ENCODE results near the gene KRAS. TPM values are rescaled to one million over a fixed set of nuclear protein-coding genes. Genes with fewer than 3 reads are reported as not detected.

KRAS gene
- total and polyA plus RNA-seq, 2 of the 4 experiments (the other 2 are of a cell fraction) = 9.3 to 10.7 TPM

- TF ChIP-seq POLR2A (IDR thresholded peaks at IDR 0.05; ENCODE audit: low read depth, low read length) (no peak), ELK1 (IDR thresholded peaks at IDR 0.05; ENCODE audit: borderline replicate concordance, low read depth, low read length) (no peak), RCOR1 (IDR thresholded peaks at IDR 0.05; ENCODE audit: insufficient replicate concordance, low read length) (no peak), CHD1 (IDR thresholded peaks at IDR 0.05; ENCODE audit: low read depth, low read length) (no peak), BHLHE40 (IDR thresholded peaks at IDR 0.05; ENCODE audit: low read depth, low read length) (no peak), RAD21 (IDR thresholded peaks at IDR 0.05; ENCODE audit: low read length) (no peak), FOS (IDR thresholded peaks at IDR 0.05; ENCODE audit: low read depth, low read length) (no peak), NFE2L2 (IDR thresholded peaks at IDR 0.05; ENCODE audit: low read depth, low read length) (no peak), MAZ (IDR thresholded peaks at IDR 0.05; ENCODE audit: borderline replicate concordance, low read depth, low read length) (no peak), MAFK (IDR thresholded peaks at IDR 0.05; ENCODE audit: low read depth, low read length) (no peak)
Observed at GRCh38 chr12:25286837-25287236, 36.1 kb upstream of the KRAS start.

More at GRCh38 chr12:25286837-25287236, 36.1 kb upstream of the KRAS start:
- H3K9me3 ChIP-seq (ENCODE audit: control insufficient read depth, insufficient read depth, low read length) = no peaks in the 10 kb centered on the region
- no peak overlapping the region for H3K18ac ChIP-seq (ENCODE audit: low read depth, low read length)
- no peak overlapping the region for H2AK5ac ChIP-seq (ENCODE audit: low read depth, low read length)
- H3K27me3 ChIP-seq (ENCODE audit: control insufficient read depth, insufficient read depth, low read length) = no peaks in the 10 kb centered on the region
- H2AK9ac ChIP-seq (replicated peaks; ENCODE audit: low read depth, low read length, poor library complexity) = no peak overlapping the region
- no peak overlapping the region for H2BK15ac ChIP-seq (ENCODE audit: low read depth, low read length)
- no peaks in the 10 kb centered on the region for H3K36me3 ChIP-seq (ENCODE audit: control insufficient read depth, insufficient read depth, low read length)
- no peaks in the 10 kb centered on the region for H4K20me1 ChIP-seq (ENCODE audit: insufficient read depth, low read length)
- H2BK20ac ChIP-seq (ENCODE audit: low read depth, low read length) = no peak overlapping the region
- intact Hi-C loops (cut with micrococcal nuclease) = no loop called here
- no peaks in the 10 kb centered on the region for H3K79me1 ChIP-seq (ENCODE audit: low read depth in 1 of 2, low read length in 2 of 2)
- no peak overlapping the region for H4K91ac ChIP-seq (ENCODE audit: insufficient read depth, low read depth, low read length)
- dilution Hi-C loops (cut with HindIII; ENCODE audit: low sequenced_read_pairs, unreplicated experiment) = no loop called here
- H3K14ac ChIP-seq (replicated peaks; ENCODE audit: low read depth, low read length) = no peak overlapping the region
- H3K9me1 ChIP-seq (ENCODE audit: insufficient read depth, low read length) = no peaks in the 10 kb centered on the region
- H3K4me2 ChIP-seq (ENCODE audit: low read depth, low read length) = no peak overlapping the region
- no peak overlapping the region for H3K9ac ChIP-seq (ENCODE audit: low read depth, low read length)
- no peak overlapping the region for H3K27ac ChIP-seq (ENCODE audit: insufficient read depth, low read length)
- no TSS peak for BruUV-seq (replicated peaks)
- no peak overlapping the region for H4K5ac ChIP-seq (ENCODE audit: low read depth, low read length)
- no peak overlapping the region for H3K4me3 ChIP-seq (ENCODE audit: insufficient read depth, low read depth, low read length)
- no peak overlapping the region for H2AFZ ChIP-seq (replicated peaks; ENCODE audit: low read length, poor library complexity)
- DNase-seq = no peak
- H2BK120ac ChIP-seq (ENCODE audit: low read depth, low read length) = no peak overlapping the region
- no peak overlapping the region for H3K23ac ChIP-seq (ENCODE audit: low read depth, low read length)
- in situ Hi-C loops (cut with MboI; ENCODE audit: low sequenced_read_pairs) = no loop called here
- no peaks in the 10 kb centered on the region for H3K4me1 ChIP-seq (ENCODE audit: control insufficient read depth, insufficient read depth, low read length)
- no peak for ATAC-seq (ENCODE audit: low read depth)
- no peak overlapping the region for H4K8ac ChIP-seq (ENCODE audit: low read depth in 2 of 2, low read length in 2 of 2)
- no peak overlapping the region for H3K56ac ChIP-seq (ENCODE audit: extremely low read depth, insufficient read depth, low read length)
- no peak overlapping the region for H3K4ac ChIP-seq (ENCODE audit: low read depth, low read length)
- CTCF ChIA-PET = interaction anchor here (0.5 kb wide), 1 partner anchor 14 kb away, joined by 4 read pairs; no protein-coding TSS in a partner anchor
- H2BK5ac ChIP-seq (ENCODE audit: low read depth, low read length, poor library complexity, severe bottlenecking) = no peak overlapping the region
- POLR2A ChIA-PET (ENCODE audit: unreplicated experiment) = no interaction called here
